HG02885 (cell line): ENCODE results near the gene GPR34.

ENCODE experiments used
- ATAC-seq: cut with Tn5 transposase; IDR thresholded peaks from one replicate; pipeline ENCODE4 v1.9.1; 2021; ENCODE audit warnings: mild to moderate bottlenecking; ENCODE audit not compliant: unreplicated experiment, poor library complexity

GPR34 gene

DNA sequence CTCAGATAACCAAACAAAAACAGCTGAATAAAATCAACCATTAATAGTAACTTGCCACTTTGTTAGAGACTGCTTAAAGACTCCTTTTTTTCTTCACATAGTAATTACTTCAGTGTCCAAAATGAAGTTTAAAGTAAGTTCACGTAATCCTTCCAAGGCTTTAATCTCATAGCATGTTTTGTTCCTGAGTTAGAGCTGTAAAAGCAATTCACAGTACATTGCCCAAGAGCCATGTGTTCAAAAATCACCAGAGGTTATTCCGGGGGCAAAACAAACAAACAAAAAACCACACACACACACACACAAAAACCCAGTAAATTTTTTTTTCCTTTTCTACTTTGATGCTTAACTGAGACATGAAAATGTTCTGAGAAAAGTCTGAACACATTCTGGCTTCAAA is 41.3 kb downstream of the GPR34 start:
- ATAC-seq: no peak

DNA sequence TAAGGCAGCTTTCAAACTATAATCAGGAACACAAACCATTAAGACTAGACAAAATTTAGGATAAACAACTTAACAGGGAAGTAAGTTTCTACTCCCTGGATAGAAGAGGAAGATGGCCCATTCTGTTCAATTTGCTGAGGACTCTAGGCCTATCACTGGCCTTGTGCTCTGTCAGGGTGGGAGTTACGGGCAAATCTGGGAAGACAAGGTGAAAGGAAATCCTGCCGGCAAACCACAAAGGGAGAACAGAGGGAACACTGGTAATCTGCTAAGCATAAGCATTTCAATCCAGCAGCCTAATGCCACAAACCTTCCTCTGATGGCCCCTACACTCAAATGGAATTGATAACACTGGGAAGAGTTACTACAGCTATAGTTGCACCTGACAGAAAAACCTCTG is 43.5 kb downstream of the GPR34 start:
- no peak for ATAC-seq

DNA sequence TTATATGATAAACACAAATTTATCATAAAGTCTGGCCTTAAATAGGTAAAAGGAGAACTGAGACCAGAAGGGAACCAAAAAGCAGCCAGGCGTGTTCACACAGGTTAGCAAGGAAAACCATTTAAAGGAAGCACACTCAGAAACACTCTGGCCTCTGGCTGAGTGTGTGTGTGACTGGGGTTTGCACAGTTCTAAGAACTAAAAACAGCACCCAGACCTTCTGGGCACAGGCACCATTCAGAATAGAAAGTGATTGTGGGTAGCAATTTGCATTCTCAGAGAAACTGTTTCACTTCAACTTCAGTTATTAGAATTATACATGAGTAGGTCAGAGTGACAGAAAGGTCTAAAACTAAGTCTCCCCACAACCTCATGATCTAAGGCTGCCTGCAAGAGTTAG is 45.2 kb downstream of the GPR34 start:
- peak; percentile 98 for ATAC-seq

DNA sequence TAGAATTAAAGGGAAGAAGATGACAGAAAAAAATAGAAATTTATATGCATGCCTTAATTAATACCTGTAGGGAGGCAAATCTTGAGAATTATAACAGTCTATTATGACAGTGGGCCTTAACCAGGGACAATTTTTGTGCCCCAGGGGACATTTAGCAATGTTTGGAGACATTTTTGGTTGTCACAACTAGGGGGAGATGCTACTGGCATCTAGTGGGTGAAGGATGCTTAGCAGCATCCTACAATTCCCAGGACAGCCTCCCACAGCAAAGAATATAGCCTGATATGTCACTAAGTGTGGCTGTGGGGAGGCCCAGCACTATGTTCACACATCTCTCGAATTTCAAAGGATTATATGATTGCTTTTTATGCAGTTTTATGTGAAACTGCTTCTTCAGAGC is 45.8 kb downstream of the GPR34 start:
- peak; percentile 32 for ATAC-seq

DNA sequence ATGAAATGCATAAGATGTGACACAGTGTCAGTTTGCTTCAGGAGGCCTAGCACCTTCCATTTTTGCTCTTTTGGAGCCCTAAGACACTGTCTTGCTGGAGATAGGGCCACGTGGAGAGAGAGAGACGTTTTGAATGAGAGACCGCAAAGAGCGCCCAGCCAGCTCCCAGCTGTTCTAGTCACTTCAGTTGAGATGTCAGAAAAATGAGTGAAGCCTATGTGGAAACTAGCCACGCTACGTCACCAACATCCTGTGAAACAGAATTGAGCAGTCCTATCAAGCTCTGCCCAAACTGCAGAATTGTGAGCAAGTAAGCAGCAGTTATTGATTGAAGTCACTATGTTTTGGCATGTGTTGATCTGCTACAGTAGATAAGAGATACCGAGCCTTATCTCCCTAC is 48.3 kb downstream of the GPR34 start:
- no peak for ATAC-seq

DNA sequence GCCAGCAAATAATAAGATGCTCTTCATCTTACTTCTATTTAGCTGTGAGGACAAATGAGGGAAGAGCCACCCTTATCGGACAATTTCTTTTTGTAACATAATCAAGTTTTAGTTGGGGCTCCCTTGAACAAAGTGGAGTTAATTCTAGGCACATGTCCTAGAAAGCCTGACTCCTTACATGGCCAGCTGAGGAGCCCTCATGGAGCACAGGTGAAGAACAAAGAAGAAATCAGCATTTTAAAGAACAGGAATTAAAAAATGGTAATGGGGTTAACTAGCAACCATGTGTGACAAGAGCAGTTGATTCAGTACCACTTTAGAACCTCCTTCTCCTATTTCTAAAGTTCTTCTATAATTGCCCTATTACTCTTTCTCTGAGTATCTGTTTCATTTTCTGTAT is 51.1 kb downstream of the GPR34 start:
- ATAC-seq: no peak
